Measurements from ENCODE around the gene BSPRY.

Gene BSPRY

DNA sequence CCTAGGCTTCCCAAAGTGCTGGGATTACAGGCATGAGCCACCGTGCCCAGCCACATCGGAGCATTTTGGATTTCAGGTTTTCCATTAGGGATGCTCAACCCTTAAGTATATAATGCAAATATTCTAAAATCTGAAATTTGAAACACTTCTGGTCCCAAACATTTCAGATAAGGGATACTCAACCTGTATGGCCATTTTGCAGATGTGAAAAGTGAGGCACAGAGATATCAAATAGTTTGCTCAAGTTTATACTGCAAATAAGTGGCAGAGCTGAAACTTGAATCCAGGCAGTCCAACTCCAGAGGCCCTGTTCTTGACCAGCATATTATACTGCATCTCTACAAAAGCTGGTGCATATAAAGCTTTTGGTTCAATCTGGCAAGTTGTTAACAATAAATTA, 11.6 kb upstream of the BSPRY start:
- in situ Hi-C loops (cut with HindIII; ENCODE audit: low pct_ligation_motif_present, low pct_unique_long_range_greater_than_20kb, low sequenced_read_pairs): no loop called here
- no peak for DNase-seq

DNA sequence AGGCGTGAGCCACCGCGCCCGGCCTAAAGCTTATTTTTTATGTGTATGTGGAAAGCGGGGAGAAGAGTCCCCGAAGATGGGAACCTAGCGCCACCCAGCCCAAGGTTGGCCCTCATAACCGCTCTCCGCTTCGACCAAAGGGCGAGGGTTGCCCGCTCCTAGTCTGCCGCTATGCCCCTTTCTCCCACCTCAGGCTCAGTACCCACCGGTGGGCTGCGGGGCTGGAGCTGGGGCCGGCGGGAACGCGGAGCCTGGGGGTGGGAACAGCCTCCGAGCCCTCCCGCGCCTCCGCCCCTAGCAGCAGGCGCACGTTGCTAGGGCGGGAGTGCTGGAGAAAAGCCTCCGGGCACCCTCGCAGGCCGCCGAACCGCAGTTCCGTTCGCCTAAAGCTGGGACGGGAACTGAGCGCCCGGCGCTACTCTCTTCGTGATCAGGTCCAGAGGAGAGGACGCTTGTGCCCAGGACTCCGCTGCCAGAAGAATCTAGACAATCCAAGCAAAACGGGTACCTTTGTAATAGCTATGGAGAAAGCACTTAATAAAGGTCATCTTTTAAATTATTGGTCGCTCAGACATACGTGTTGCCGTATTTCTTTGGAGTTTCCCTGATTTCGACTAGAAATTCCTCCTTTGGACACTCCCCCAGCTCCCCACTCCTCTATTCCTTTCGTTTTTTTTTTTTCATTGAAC, 9.2 kb upstream of the BSPRY start, which contains the start of gene WDR31:
Gene WDR31, minus strand, starts transcription at position 265 of the 689 bp plus-strand sequence. CDS start 8,253 bp downstream, outside the sequence.
- DNase-seq: peak; percentile 84

DNA sequence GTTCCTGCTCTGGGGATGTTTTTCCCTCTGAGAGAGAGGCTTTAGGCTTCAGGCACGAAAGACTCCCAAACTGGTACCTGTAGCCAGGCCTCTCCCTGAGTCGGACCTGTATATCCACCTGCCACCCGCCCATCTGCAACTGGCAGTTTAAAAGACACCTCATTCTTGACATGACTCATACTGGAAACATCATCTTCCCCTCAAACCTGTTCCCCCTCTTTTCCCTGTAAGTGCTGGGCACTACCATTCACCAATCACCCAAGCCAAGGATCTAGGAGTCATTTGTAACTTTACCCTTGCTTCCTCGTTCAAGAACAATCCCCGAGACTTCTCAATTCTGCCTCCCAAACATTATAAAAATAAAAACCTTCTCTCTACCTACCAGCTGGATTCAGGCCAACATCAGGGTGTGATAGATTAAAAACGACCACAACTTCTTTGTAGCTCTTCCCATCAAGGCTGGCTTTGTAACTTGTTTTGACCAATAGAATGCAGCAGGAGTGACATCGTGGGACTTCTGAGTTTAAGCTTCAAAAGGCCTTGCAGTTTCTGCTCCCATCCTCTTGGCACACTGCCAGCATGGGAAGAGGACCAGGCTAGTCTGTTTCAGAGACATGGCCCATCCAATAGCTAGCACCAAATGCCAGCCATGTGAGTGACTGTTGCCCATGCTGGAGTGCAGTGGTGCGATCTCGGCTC, 7.5 kb upstream of the BSPRY start:
- DNase-seq: no peak
- in situ Hi-C loops (cut with HindIII; ENCODE audit: low pct_ligation_motif_present, low pct_unique_long_range_greater_than_20kb, low sequenced_read_pairs): no loop called here

More for the DNA sequence above, 9.2 kb upstream of the BSPRY start, which contains the start of gene WDR31:
- in situ Hi-C loops (cut with HindIII; ENCODE audit: low pct_ligation_motif_present, low pct_unique_long_range_greater_than_20kb, low sequenced_read_pairs): no loop called here

DNA sequence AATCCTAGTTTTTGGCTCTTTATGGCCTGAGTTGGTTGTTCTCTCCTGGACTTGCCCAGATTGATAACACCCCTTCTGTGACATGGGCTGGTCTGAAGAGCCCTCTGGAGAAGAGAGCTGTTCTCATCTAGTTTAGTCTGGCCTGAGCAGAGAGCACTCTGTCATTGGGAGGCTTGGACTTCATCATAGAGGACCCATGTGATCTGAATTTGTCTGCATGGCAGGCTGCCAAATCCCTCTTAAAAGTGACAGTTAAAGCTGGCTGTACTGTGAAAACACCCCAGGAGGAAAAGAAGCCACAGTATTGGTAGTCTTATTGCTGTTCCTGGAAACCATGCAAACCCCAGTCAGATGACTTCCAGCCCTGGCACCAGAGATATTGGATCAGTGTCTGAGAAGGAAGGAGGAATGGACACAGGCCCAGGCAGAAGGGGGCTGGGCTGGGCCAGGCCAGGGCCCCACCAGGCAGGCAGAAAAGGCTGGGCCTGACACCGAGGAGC, 5.6 kb upstream of the BSPRY start:
- in situ Hi-C loops (cut with HindIII; ENCODE audit: low pct_ligation_motif_present, low pct_unique_long_range_greater_than_20kb, low sequenced_read_pairs): no loop called here
- DNase-seq: no peak

DNA sequence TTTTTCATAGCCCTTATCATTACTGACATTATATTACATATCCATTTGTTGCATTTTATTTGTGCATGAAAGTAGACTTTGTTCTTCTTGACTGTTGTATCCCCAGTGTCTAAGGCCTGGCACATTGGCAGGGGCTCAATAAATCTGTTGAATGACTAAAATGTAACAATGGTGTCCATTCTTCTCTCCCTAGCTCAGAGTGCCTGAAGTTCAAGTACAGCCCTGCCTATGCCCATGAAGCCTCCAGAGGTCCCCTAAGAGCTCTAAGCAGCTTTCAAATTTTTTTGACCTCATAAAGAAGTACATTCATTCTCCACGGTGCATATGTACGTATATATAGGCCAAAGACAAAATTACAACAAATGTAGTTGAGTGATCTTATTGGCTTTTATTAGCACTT, 4.2 kb upstream of the BSPRY start:
- DNase-seq: no peak
- in situ Hi-C loops (cut with HindIII; ENCODE audit: low pct_ligation_motif_present, low pct_unique_long_range_greater_than_20kb, low sequenced_read_pairs): no loop called here

DNA sequence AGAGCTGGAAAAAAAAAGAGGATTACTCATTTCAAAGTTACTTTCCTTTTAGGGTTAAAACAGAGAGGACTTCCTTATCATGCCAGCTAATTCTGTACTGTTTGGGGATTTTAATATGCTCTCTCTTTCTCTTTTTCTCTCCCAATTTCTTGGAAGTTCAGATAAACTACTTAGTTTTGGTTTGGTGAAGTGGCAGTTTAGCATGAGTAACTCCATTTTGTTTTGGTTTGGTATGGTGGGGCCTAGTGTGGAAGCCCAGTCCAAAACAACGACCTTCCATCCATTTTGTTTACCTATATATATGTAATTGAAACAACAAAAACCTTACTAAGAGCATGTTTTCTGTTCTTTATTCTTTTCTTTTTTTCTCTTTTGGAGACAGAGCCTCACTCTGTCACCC, 3.7 kb upstream of the BSPRY start:
- in situ Hi-C loops (cut with HindIII; ENCODE audit: low pct_ligation_motif_present, low pct_unique_long_range_greater_than_20kb, low sequenced_read_pairs): no loop called here
- DNase-seq: no peak

DNA sequence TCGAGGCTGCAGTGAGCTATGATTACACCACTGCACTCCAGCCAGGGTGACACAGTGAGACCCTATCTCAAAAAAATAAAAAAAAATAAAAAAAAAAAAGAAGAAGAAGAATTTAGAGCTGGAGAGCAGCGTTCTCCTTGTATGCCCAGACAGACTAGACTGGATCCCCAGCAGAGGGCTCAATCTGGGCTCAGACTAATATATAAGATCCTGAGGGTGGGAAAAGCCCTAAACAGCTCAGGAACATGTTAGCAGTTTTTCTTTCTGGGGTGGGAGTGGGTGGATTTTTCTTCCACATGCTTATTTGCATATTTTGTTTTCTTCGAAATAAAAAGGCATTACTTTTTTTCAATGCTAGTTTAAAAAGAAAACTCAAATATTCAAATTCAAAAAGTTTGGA, 904 bp upstream of the BSPRY start:
- DNase-seq: no peak
- in situ Hi-C loops (cut with HindIII; ENCODE audit: low pct_ligation_motif_present, low pct_unique_long_range_greater_than_20kb, low sequenced_read_pairs): no loop called here

DNA sequence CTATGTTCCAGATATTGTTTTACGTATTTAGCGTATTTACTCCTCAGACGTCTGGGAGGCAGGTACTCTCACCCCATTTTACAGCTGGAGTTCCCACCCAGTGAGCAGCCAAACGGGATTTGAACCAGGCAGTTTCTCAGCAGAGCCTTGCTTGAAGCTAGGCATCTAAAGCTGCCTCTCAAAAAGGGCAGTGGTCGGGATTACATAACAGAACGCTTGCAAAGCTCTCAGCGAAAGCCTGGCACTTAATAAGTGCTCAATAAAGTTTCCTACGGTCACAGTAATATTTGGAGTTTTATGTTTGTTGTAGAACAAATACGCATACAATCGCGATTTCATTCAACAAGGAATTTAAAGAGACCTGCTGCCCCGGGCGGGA, 286 bp upstream of the BSPRY start:
- in situ Hi-C loops (cut with HindIII; ENCODE audit: low pct_ligation_motif_present, low pct_unique_long_range_greater_than_20kb, low sequenced_read_pairs): no loop called here
- DNase-seq: no peak

DNA sequence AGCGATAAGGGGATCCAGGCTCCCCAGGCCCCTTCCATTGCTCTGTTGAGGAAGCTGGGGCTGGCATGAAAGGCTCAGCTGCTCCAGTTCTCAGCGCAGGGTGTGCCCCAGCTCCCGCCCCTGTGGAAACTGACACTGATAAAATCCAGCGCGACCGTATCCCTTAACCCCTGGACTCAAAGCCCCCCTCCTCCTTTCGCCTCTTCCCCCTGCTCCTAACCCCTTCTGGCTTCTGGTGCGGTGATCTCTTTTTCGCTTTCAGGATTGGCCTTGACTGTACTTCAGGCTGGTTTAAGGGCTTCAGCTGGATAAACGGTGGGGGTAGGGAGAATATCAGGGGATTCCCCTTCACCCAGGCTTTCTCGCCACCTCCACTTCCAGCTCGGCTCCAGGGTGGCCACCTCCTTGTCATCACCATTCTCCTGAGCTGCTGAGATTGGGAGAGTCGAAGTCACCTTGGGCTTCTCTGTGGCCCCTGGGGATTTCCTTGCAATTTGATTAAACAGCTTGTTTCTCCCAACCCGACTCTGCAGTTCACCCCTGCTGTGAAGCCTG, 843 bp downstream of the BSPRY start:
- in situ Hi-C loops (cut with HindIII; ENCODE audit: low pct_ligation_motif_present, low pct_unique_long_range_greater_than_20kb, low sequenced_read_pairs): no loop called here
- DNase-seq: no peak

DNA sequence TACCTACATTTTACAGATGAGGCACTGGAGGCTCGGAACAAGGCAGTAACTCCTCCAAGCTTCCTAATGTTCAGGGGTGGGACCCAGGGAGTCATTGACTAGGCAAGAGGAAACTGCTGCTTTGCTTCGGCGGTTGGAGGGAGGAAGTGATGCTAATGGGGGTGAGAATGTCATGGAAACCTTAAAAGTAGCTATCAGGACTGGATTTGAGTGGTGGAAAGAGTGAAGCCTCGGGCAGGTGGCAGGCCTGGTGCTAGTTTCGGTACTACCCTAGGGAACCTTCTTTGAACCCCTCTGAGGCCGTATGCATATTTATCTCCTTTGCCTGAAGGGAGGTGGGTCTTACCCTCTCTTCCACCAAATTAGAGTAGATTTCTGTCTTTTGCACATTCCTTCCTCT, 1.6 kb downstream of the BSPRY start:
- in situ Hi-C loops (cut with HindIII; ENCODE audit: low pct_ligation_motif_present, low pct_unique_long_range_greater_than_20kb, low sequenced_read_pairs): no loop called here

DNA sequence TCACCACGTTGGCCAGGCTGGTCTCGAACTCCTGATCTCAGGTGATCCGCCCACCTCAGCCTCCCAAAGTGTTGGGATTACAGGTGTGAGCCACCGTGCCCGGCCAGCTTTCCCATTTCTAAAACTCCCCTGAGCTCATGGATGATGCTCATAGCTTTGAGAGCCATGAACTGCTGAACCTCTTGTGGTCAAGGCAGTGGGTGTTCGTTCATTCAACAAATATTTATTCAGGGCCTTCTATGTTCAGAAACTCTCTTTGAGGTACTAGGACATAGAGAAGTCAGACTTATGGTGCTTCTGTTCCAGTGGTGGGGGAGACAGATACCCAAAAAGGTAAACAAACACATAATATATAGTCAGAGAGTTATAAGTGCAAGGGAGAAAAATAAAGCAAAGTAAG, 2.7 kb downstream of the BSPRY start:
- in situ Hi-C loops (cut with HindIII; ENCODE audit: low pct_ligation_motif_present, low pct_unique_long_range_greater_than_20kb, low sequenced_read_pairs): no loop called here
- no peak for DNase-seq

More for the DNA sequence above, 1.6 kb downstream of the BSPRY start:
- no peak for DNase-seq

DNA sequence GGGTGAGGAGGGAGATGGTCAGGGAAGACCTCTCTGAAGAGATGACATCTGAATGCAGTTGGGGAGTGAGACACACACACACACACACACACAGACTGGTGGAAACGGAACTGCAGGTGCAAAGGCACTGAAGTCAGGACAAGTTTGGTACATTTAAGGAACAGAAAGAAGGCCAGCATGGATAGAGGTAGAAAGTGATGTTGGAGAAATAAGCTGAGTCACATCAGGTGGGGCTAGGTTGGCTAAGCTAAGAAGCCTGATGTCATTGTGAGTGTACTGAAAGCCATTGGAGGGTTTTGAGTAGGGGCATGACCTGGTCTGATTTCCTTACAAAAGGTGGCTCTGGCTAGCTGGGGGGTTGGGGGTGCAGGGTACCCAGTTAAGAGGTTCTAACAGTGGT, 3.1 kb downstream of the BSPRY start:
- DNase-seq: no peak
- in situ Hi-C loops (cut with HindIII; ENCODE audit: low pct_ligation_motif_present, low pct_unique_long_range_greater_than_20kb, low sequenced_read_pairs): no loop called here

DNA sequence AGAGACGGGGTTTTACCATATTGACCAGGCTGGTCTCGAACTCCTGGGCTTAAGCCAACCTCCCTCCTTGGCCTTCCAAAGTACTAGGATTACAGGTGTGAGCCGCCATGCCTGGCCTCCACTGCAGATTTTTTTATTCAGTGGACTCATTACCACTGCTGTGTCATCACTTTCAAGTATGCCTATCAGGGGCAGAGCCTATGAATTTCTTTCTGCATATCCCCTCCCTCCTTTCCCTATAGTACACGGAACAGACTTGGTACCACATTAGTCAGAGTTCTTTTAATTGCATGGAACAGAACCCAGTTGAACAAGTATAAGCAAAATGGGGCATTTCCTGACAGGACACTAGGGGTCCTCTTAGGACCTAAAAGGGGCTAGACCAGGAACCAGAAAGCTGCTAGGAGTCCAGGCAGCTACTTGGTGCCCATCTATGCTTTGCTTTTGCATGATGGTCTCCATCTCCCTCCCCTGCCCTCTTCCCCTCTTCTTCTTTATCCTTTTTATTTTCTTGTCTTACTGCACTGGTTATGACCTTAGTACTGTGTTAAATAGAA, 5.8 kb downstream of the BSPRY start:
- DNase-seq: peak; percentile 21
- in situ Hi-C loops (cut with HindIII; ENCODE audit: low pct_ligation_motif_present, low pct_unique_long_range_greater_than_20kb, low sequenced_read_pairs): no loop called here

DNA sequence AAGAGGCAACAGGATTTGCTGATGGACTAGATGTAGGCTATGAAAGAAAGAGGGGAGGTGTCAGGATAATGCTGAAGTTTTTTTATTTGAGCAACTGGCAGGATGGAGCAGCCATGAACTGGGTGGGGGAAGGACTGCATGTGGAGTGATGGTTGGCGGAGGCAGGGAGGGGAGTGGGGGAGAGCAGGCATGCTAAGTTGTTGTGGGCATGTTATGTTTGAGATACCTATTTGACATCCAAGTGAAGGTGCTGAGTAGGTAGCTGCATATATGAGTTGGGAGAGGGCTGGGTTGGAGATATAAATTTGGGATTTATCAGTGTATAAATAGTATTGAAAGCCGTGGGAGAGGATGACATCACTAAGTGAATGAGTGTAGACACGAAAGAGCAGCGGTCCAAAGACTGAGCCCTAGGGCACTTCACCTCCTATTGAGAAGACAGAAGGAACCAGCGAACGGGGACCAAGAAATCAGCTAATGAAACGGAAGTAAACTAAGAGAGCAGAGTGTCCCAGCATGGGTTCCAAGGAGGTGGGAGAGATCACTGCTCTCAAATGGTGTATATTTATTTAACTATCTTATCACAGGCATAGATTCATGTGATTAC, 7.4 kb downstream of the BSPRY start:
- no peak for DNase-seq
- in situ Hi-C loops (cut with HindIII; ENCODE audit: low pct_ligation_motif_present, low pct_unique_long_range_greater_than_20kb, low sequenced_read_pairs): no loop called here

DNA sequence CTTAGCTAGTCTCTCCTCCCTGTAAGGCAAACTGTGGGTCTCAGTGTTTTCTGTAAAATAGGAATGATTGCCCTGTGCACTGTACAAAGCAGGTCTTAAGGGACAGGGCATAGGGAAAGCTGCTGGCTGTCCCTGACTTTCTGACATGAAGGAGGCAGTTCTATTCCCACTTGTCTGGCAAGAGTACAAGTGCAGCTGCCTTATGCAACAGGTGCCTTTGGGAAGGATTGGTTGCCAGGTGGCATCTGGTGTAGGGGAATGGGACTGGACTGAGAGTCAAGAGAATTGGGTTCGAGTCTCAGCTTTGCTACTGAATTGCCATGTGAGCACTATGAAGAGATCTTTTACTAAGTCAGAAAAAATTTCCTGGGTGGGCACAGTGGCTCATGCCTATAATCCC, 10.0 kb downstream of the BSPRY start:
- in situ Hi-C loops (cut with HindIII; ENCODE audit: low pct_ligation_motif_present, low pct_unique_long_range_greater_than_20kb, low sequenced_read_pairs): no loop called here
- no peak for DNase-seq

DNA sequence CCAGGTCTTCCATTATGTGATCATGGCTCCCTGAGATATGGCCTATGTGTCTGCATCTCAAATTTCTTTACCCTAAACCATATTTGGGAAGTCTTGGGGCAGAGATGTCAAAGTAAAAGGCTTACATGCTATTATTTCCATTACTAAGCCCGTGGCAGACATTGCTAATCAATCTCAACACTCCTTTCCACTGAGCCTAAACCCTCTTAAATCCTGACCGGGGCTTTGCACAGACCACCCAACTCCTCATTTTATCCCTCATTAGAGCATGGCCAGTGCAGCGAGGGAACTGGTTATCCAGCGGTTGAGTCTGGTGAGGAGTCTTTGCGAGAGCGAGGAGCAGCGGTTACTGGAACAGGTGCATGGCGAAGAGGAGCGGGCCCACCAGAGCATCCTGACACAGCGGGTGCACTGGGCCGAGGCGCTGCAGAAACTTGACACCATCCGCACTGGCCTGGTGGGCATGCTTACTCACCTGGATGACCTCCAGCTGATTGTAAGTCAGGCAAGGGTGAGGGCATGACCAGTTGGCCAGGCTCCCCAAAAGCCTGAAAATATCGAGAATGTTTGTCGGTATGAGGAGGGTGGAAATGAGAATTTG, 11.0 kb downstream of the BSPRY start:
- DNase-seq: no peak
- in situ Hi-C loops (cut with HindIII; ENCODE audit: low pct_ligation_motif_present, low pct_unique_long_range_greater_than_20kb, low sequenced_read_pairs): no loop called here

DNA sequence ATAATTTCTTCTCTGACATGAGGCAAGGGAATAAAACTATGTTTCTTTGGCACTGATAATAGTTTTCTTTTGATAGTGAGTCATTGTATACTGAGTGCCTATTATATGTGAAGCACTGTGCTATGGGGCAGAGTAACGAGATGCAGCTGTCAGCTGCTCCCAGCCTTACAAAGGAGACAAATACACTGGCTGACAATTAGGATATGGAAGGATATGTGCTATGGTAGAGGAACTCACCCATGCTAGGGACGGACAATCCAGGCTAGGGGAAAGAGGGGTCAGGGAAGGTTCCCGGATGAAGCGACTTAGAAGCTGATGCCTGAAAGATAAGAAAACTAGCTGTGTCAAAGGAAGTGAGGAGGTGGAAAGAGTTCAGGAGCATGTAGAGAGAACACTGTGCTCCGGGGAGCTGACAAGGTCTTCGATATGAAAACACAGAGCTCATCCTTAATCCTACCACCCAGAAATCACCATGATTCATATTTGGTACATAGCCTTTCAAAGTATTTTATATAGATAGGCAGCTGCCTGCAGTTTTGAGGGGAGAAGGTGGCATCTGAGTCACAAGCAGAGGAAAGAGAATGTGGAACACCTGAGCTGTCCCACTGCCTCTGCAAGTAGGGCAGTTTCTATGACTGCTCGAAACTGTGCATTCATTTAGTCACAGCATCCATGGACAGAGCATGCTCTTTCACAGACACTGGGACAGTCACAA, 12.1 kb downstream of the BSPRY start:
- no peak for DNase-seq
- in situ Hi-C loops (cut with HindIII; ENCODE audit: low pct_ligation_motif_present, low pct_unique_long_range_greater_than_20kb, low sequenced_read_pairs): no loop called here

DNA sequence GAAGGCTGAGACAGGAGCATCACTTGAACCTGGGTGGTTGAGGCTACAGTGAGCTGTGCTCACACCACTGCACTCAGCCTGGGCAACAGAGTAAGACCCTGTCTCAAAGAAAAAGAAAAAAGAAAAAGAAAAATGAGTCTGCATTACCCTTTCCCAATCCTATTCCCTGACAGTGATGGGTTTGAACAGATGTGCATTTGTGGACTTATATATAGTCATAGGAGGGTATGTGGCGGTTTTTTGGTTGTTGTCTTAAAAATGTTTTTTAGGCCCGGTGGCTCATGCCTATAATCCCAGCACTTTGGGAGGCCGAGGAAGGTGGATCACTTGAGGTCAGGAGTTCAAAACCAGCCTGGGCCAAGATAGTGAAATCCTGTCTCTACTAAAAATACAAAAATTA, 14.0 kb downstream of the BSPRY start:
- in situ Hi-C loops (cut with HindIII; ENCODE audit: low pct_ligation_motif_present, low pct_unique_long_range_greater_than_20kb, low sequenced_read_pairs): no loop called here
- no peak for DNase-seq

All from ACHN (cell line).